IPS DF 6.9 (cell line): Measurements from ENCODE around the gene TEAD1.

Source experiments
- DNase-seq: peaks from one replicate; pipeline ENCODE4 v3.0.0-alpha.2; 2013; ENCODE audit warnings: low read depth, low spot score
- H3K27ac ChIP-seq: one replicate; pipeline ENCODE4 v1.5.1; 2013; ENCODE audit warnings: low read length, control low read depth
- H3K27me3 ChIP-seq: 2 replicates; pipeline ENCODE4 v1.6.1; 2013; ENCODE audit warnings: mild to moderate bottlenecking, low read length; ENCODE audit not compliant: control insufficient read depth, insufficient read depth
- H3K36me3 ChIP-seq: 2 replicates; pipeline ENCODE4 v1.6.1; 2013; ENCODE audit warnings: low read length; ENCODE audit not compliant: control insufficient read depth, insufficient read depth
- H3K4me1 ChIP-seq: 2 replicates; pipeline ENCODE4 v1.6.1; 2013; ENCODE audit warnings: low read length; ENCODE audit not compliant: control insufficient read depth, insufficient read depth
- H3K4me3 ChIP-seq: 2 replicates; pipeline ENCODE4 v1.5.1; 2013; ENCODE audit warnings: mild to moderate bottlenecking, low read length
- H3K9me3 ChIP-seq: 2 replicates; pipeline ENCODE4 v1.6.1; 2013; ENCODE audit warnings: low read length, inconsistent platforms; ENCODE audit not compliant: control insufficient read depth, insufficient read depth
- WGBS: extraction: QIAGEN DNeasy Blood & Tissue Kit; methylation state at CpG from one replicate; pipeline ENCODE4 v1.1.7; 2013; ENCODE audit warnings: mixed read lengths, missing lambda C conversion rate; ENCODE audit not compliant: insufficient read length, insufficient coverage; 5-methylcytosine and 5-hydroxymethylcytosine counted together

TEAD1 gene

DNA sequence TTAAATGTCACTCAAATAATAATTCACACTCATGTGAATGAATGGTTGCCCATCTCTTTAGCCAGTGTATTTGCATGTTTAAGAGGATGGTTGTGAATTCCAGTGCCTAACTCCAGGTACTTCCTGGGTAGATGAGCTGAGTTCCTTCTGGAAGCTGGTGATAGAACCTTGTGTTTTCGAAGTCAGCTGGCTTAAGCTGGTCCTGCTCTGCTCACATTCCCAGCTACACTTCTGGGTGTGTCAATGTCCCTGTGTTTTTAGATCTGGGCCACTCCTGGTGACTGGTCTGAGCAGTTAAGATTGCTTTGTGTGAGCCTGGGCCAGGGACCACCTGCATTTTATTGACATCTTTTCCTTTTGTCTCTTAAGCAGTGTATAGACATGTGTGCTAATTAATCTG is 10.6 kb downstream of the TEAD1 start:
- no peak for DNase-seq
- Histone ChIP-seq H3K9me3 (no peaks in the 10 kb centered on the region), H3K27me3 (peaks cover 5% of the 10 kb centered on the region; the same call in 1 of the 2 replicates), H3K4me3 (no peak overlapping the region), H3K4me1 (peaks cover 31% of the 10 kb centered on the region), H3K36me3 (no peaks in the 10 kb centered on the region), H3K27ac (no peak overlapping the region)
- WGBS = no CpG with 5 or more reads among the region's 1 CpG

GRCh38 chr11:12685229-12685628 is 11.0 kb downstream of the TEAD1 start:
- Histone ChIP-seq H3K9me3 (no peaks in the 10 kb centered on the region), H3K27ac (no peak overlapping the region), H3K4me1 (peaks cover 31% of the 10 kb centered on the region), H3K36me3 (no peaks in the 10 kb centered on the region), H3K27me3 (peaks cover 5% of the 10 kb centered on the region; the same call in 1 of the 2 replicates), H3K4me3 (no peak overlapping the region)
- WGBS = no CpG with 5 or more reads among the region's 3 CpGs
- no peak for DNase-seq

DNA sequence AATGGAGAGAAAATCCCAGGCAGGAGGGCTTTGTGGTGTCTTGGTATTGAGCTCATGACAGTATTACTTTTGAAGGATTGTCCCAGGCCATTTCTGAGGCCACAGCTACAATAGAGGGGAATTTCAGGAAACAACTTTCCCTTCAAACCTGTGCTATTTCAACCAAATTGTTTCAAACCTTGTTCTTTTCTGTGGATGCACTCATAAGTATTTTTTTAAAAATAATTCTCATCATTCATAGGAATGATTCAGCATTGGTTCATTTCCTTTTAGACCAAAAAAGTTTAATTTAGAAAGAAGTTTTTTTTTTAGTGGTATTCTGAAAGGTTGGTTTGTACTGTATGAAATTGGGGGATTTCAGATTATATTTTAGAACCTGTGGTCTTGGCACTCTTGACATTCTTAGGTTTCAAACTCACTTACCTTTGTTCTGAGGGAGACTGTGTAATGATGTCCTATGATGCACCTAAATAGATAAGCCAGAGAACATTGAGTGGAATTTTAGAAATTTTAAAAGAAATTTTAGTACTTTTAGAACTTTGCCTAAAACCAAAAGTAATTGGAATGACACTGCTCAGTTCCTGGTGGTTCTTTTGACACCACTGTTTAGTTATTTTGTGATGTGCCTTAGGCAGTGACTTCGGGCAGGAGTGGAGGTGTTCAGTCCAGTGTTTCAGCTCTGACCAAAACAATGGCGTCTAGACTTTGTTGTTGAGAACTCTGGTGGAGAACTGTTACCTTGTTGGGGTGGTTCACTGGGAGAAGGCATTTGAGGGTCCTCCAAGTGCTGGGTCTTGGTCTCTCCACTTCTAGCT is 12.2 kb downstream of the TEAD1 start:
- H3K4me3 ChIP-seq = no peak overlapping the region
- H3K9me3 ChIP-seq = no peaks in the 10 kb centered on the region
- WGBS = no CpG with 5 or more reads among the region's 2 CpGs
- no peak overlapping the region for H3K27ac ChIP-seq
- H3K27me3 ChIP-seq = peaks cover 5% of the 10 kb centered on the region; the same call in 1 of the 2 replicates
- peaks cover 30% of the 10 kb centered on the region for H3K4me1 ChIP-seq
- no peak for DNase-seq
- no peaks in the 10 kb centered on the region for H3K36me3 ChIP-seq

DNA sequence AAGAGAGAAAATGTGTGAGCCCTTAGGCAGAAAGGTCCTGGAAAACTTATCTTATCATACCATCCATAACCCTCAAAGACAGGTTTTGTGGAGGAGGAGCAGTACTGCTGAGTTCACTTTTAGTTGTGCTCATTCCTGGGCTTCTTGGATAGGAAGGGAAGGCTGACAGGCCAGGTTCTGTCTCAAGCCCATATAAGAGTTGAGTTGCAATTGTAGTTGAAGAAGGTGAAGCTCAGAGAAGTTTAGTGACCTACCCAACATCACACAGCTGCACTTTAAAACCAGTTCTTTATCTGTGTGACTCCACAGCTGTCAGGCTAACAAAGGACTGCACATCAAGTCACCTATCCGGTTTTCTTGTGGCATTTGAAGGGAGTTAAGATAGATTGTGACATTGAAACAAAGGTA is 13.0 kb downstream of the TEAD1 start:
- Histone ChIP-seq H3K27ac (no peak overlapping the region), H3K27me3 (peaks cover 5% of the 10 kb centered on the region; the same call in 1 of the 2 replicates), H3K36me3 (no peaks in the 10 kb centered on the region), H3K9me3 (no peaks in the 10 kb centered on the region), H3K4me3 (no peak overlapping the region), H3K4me1 (peaks cover 24% of the 10 kb centered on the region)
- WGBS = no CpG with 5 or more reads among the region's 1 CpG
- DNase-seq = no peak

DNA sequence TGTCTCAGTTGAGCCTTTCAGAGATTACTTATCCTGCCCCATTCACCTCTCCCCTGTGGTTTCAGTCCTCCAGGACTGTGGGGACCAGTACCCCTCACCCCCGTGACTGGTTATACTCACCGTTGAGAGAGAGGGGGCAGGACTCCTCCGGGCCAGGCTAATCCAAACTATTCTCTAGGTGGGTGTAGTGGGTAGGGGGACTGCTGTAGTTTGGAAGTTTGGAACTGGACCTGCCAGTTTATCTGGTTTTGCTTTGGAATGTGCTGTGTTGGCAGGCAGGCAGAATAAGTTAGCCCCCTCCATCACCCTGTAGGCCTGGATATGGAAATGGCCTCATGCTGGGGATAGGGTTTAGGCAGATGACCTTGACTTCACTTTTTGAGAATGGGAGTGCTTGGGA is 13.5 kb downstream of the TEAD1 start:
- H3K36me3 ChIP-seq = no peaks in the 10 kb centered on the region
- no peak overlapping the region for H3K27ac ChIP-seq
- no peaks in the 10 kb centered on the region for H3K9me3 ChIP-seq
- H3K4me1 ChIP-seq = peaks cover 22% of the 10 kb centered on the region
- no peak overlapping the region for H3K4me3 ChIP-seq
- DNase-seq = peak; percentile 68
- WGBS = no CpG with 5 or more reads among the region's 3 CpGs
- H3K27me3 ChIP-seq = peaks cover 5% of the 10 kb centered on the region; the same call in 1 of the 2 replicates

- H3K36me3 ChIP-seq = no peaks in the 10 kb centered on the region
- no peak overlapping the region for H3K4me3 ChIP-seq
- peaks cover 18% of the 10 kb centered on the region for H3K4me1 ChIP-seq
- no peaks in the 10 kb centered on the region for H3K9me3 ChIP-seq
- peaks cover 5% of the 10 kb centered on the region; the same call in 1 of the 2 replicates for H3K27me3 ChIP-seq
- H3K27ac ChIP-seq = no peak overlapping the region
- no peak for DNase-seq
- WGBS = no CpG with 5 or more reads among the region's 3 CpGs
These were observed 15.0 kb downstream of the TEAD1 start for GRCh38 chr11:12689029-12689755.

GRCh38 chr11:12690663-12691062 is 16.4 kb downstream of the TEAD1 start:
- Histone ChIP-seq H3K4me3 (no peak overlapping the region), H3K4me1 (peaks cover 15% of the 10 kb centered on the region), H3K27me3 (peaks cover 5% of the 10 kb centered on the region; the same call in 1 of the 2 replicates), H3K27ac (no peak overlapping the region), H3K9me3 (no peaks in the 10 kb centered on the region), H3K36me3 (no peaks in the 10 kb centered on the region)
- WGBS = no CpG with 5 or more reads among the region's 8 CpGs
- DNase-seq = no peak

- no peak for DNase-seq
- Histone ChIP-seq H3K9me3 (no peaks in the 10 kb centered on the region), H3K4me1 (peaks cover 15% of the 10 kb centered on the region), H3K27me3 (peaks cover 5% of the 10 kb centered on the region; the same call in 1 of the 2 replicates), H3K4me3 (no peak overlapping the region), H3K27ac (no peak overlapping the region), H3K36me3 (no peaks in the 10 kb centered on the region)
- no CpG with 5 or more reads among the region's 4 CpGs for WGBS
These were observed 17.3 kb downstream of the TEAD1 start for GRCh38 chr11:12691473-12691872.

GRCh38 chr11:12692229-12693075 is 18.2 kb downstream of the TEAD1 start:
- Histone ChIP-seq H3K4me3 (no peak overlapping the region), H3K9me3 (no peaks in the 10 kb centered on the region), H3K27me3 (peaks cover under 1% of the 10 kb centered on the region; the same call in 1 of the 2 replicates), H3K27ac (no peak overlapping the region), H3K4me1 (peaks cover 16% of the 10 kb centered on the region), H3K36me3 (no peaks in the 10 kb centered on the region)
- WGBS = no CpG with 5 or more reads among the region's 14 CpGs
- no peak for DNase-seq

DNA sequence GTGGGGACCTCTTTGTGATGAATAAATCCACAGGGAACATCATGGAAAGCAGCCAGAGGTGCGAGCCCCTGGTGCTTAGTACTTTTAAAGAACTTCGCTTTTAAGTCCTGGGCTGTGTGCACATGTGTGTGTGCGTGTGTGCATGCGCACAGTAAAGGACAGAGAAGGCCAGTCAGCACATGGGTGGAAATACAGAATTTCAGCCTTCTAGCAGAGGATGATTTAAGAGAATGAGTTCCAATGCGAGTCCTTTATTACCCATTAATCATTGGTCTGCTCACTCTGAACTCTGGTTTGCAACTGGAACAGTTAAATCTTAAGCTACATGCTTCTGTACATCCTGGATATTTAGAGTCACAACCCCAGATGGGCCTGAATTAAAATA is 18.9 kb downstream of the TEAD1 start:
- H3K9me3 ChIP-seq = no peaks in the 10 kb centered on the region
- no peak for DNase-seq
- no peaks in the 10 kb centered on the region; the same call in 1 of the 2 replicates for H3K27me3 ChIP-seq
- peaks cover 12% of the 10 kb centered on the region for H3K4me1 ChIP-seq
- no CpG with 5 or more reads among the region's 5 CpGs for WGBS
- H3K27ac ChIP-seq = no peak overlapping the region
- no peak overlapping the region for H3K4me3 ChIP-seq
- H3K36me3 ChIP-seq = no peaks in the 10 kb centered on the region
